TTC549 (cell line): ENCODE measurements around the gene ACTG1.

ENCODE experiments used
- FAIRE-seq: peaks from 2 replicates; lab custom pipeline; 2012; peaks lifted over from hg19 to GRCh38; lab: Jason Lieb, UNC

ACTG1 gene

GRCh38 chr17:81516439-81516838 is 3.8 kb upstream of the ACTG1 start:
- FAIRE-seq, result no peak

GRCh38 chr17:81515530-81516041 is 3.0 kb upstream of the ACTG1 start:
- no peak for FAIRE-seq

- no peak for FAIRE-seq
These were observed 2.3 kb upstream of the ACTG1 start for GRCh38 chr17:81514739-81515529.

GRCh38 chr17:81514489-81514738 is 1.8 kb upstream of the ACTG1 start:
- no peak for FAIRE-seq

GRCh38 chr17:81513753-81514488 is 1.3 kb upstream of the ACTG1 start:
- FAIRE-seq, result no peak

- no peak for FAIRE-seq
These were observed 763 bp upstream of the ACTG1 start for GRCh38 chr17:81513372-81513752.

- no peak for FAIRE-seq
These were observed 616 bp downstream of the ACTG1 start for GRCh38 chr17:81511804-81512561.

GRCh38 chr17:81511554-81511803 is 1.1 kb downstream of the ACTG1 start:
- no peak for FAIRE-seq

- FAIRE-seq, result no peak
These were observed 1.6 kb downstream of the ACTG1 start for GRCh38 chr17:81510785-81511553.

- no peak for FAIRE-seq
These were observed 2.4 kb downstream of the ACTG1 start for GRCh38 chr17:81509972-81510784.

GRCh38 chr17:81509207-81509971 is 3.2 kb downstream of the ACTG1 start:
- FAIRE-seq, result no peak

GRCh38 chr17:81508639-81509206 is 3.9 kb downstream of the ACTG1 start:
- FAIRE-seq, result no peak

- no peak for FAIRE-seq
These were observed 9.0 kb downstream of the ACTG1 start for GRCh38 chr17:81503619-81504018.

GRCh38 chr17:81502471-81503017 is 10.1 kb downstream of the ACTG1 start:
- FAIRE-seq, result no peak

GRCh38 chr17:81500047-81500446 is 12.6 kb downstream of the ACTG1 start:
- no peak for FAIRE-seq

GRCh38 chr17:81499601-81499970 is 13.0 kb downstream of the ACTG1 start:
- FAIRE-seq, result no peak

- FAIRE-seq, result no peak
These were observed 13.5 kb downstream of the ACTG1 start for GRCh38 chr17:81498953-81499600.

- no peak for FAIRE-seq
These were observed 17.8 kb downstream of the ACTG1 start for GRCh38 chr17:81494626-81495377.
